Gastroesophageal sphincter (tissue), 4 donors: ENCODE measurements around the gene CEMIP. TPM values are rescaled to one million over a fixed set of nuclear protein-coding genes. Genes with fewer than 3 reads are reported as not detected.

Source experiments
- ATAC-seq: fragments of 150-250 bp; one replicate; pipeline ENCODE4 v1.9.1; 2016; ENCODE audit warnings: mild to moderate bottlenecking, moderate library complexity
- H3K27ac ChIP-seq, 4 donors: fragments of 200-600 bp; sonication (generic) in 3 of 4; 1 replicate in 3 of 4; 2 replicates in 1 of 4; pipeline ENCODE4 v1.5.1; 2016 to 2019
- H3K27me3 ChIP-seq: fragments of 200-600 bp; sonication (generic); one replicate; pipeline ENCODE4 v1.5.1; 2019
- H3K36me3 ChIP-seq, 2 donors: fragments of 200-600 bp; sonication (generic); one replicate each; pipeline ENCODE4 v1.5.1; 2019; ENCODE audit warnings: control low read depth in 1 of 2
- H3K4me1 ChIP-seq, 3 donors: fragments of 200-600 bp; sonication (generic); 1 replicate in 2 of 3; 2 replicates in 1 of 3; pipeline ENCODE4 v1.5.1; 2016 to 2019; ENCODE audit warnings: control low read depth in 2 of 3
- H3K4me3 ChIP-seq, 2 donors: fragments of 200-600 bp; sonication (generic); one replicate each; pipeline ENCODE4 v1.5.1; 2019; ENCODE audit warnings: mild to moderate bottlenecking in 1 of 2, moderate library complexity in 1 of 2
- H3K9me3 ChIP-seq, 3 donors: fragments of 200-600 bp; sonication (generic); one replicate each; pipeline ENCODE4 v1.5.1; 2017 to 2019; ENCODE audit warnings: control low read depth in 2 of 3
- EP300 ChIP-seq: sonication (generic); formaldehyde crosslinking; IDR thresholded peaks from one replicate; pipeline ENCODE4 v1.6.1; 2017; ENCODE audit warnings: antibody characterized with exemption, mild to moderate bottlenecking
- POLR2A ChIP-seq, 2 donors: fragments of 450-650 bp; IDR thresholded peaks; one replicate each; pipeline ENCODE4 v1.6.1; 2017; ENCODE audit warnings: antibody characterized with exemption in 2 of 2, mild to moderate bottlenecking in 2 of 2, moderate library complexity in 1 of 2
- POLR2AphosphoS5 ChIP-seq: sonication (generic); formaldehyde crosslinking; IDR thresholded peaks from one replicate; pipeline ENCODE4 v1.6.1; 2017; ENCODE audit warnings: antibody characterized with exemption
- WGBS, 2 donors: methylation state at CpG; one replicate each; pipeline ENCODE4 v1.1.5; 2018; ENCODE audit warnings: low coverage in 1 of 2; 5-methylcytosine and 5-hydroxymethylcytosine counted together
- total RNA-seq, 4 donors: library from RNA; depleted of rRNA; stranded (reverse); fragments of >200 nt; gene quantifications; one replicate each; pipeline ENCODE4 v1.1.0, GENCODE V29; 2016
- TF ChIP-seq, protein P1 (sequence below), 4 experiments: fragments of 200-600 bp in 2 of 4; fragments of 450-650 bp in 2 of 4; sonication (generic) in 1 of 4; IDR thresholded peaks; one replicate each; pipeline ENCODE4 v1.5.1; 2017 to 2019; ENCODE audit warnings: antibody characterized with exemption in 4 of 4, mild to moderate bottlenecking in 2 of 4, moderate library complexity in 2 of 4

CEMIP gene
- total RNA-seq, 4 donors from 2014 or later: 0.35 to 0.54 TPM; not detected in 2

DNA sequence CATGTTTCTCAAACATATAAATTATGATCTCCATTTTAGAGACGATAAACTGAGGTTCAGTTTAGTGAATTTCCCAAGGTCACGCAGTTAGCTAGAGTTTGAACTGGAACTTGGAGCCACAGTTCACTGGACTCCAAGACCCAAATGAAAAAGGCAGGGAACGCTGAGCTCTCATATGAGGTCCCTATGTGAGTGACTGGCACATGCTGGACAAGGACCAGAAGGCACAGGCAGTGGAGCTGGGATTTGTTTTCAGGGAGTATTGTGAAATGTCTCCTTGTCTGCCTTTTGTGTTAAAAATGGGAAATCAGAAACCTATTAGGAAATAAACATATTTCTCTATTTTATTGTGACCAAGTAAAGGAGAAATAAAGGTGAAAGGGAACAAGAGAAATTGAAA, 147.0 kb downstream of the CEMIP start:
- Histone ChIP-seq H3K4me1 (no peaks in the 10 kb centered on the region), H3K36me3 (peaks cover 0 to 26% of the 10 kb centered on the region in 2 donors), H3K4me3 (no peak overlapping the region), H3K27me3 (no peaks in the 10 kb centered on the region), H3K27ac (no peak overlapping the region), H3K9me3 (no peaks in the 10 kb centered on the region)
- TF ChIP-seq POLR2AphosphoS5 (no peak), POLR2A (IDR thresholded peaks at IDR 0.05) (no peak), EP300 (no peak)
- TF ChIP-seq, protein P1, sequence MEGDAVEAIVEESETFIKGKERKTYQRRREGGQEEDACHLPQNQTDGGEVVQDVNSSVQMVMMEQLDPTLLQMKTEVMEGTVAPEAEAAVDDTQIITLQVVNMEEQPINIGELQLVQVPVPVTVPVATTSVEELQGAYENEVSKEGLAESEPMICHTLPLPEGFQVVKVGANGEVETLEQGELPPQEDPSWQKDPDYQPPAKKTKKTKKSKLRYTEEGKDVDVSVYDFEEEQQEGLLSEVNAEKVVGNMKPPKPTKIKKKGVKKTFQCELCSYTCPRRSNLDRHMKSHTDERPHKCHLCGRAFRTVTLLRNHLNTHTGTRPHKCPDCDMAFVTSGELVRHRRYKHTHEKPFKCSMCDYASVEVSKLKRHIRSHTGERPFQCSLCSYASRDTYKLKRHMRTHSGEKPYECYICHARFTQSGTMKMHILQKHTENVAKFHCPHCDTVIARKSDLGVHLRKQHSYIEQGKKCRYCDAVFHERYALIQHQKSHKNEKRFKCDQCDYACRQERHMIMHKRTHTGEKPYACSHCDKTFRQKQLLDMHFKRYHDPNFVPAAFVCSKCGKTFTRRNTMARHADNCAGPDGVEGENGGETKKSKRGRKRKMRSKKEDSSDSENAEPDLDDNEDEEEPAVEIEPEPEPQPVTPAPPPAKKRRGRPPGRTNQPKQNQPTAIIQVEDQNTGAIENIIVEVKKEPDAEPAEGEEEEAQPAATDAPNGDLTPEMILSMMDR (IDR thresholded peaks at IDR 0.05): no peak
- ATAC-seq: no peak
- 80 to 96% methylated on average over 1 to 3 of the region's 3 CpGs for WGBS, 2 donors

DNA sequence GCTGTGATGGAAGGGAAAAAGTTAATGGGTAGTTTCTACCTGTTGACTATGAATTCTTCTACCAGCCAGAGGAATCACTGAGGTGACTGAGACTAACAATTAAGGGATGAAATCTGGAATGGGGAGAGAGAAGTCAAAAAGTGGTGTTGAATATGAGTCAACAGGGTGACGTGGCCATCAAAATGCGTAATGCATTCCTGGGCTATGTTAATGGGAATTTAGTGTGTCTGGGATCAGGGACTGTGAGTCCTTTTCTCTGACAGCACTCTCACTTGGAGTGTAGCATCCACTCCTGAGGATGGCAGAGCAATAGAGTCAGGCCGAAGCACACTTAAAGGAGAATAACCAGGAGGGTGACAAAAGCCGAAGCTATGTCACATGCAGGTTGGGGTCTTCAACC, 150.1 kb downstream of the CEMIP start:
- Histone ChIP-seq H3K9me3 (no peaks in the 10 kb centered on the region), H3K27me3 (no peaks in the 10 kb centered on the region), H3K27ac (no peak overlapping the region), H3K4me3 (no peak overlapping the region), H3K36me3 (peaks cover 0 to 5% of the 10 kb centered on the region in 2 donors), H3K4me1 (peaks cover 0 to 21% (median 9%) of the 10 kb centered on the region in 3 donors)
- no peak for ATAC-seq
- 90% methylated on average over 2 of the region's 4 CpGs; no CpG with 5 or more reads in 1 of the 2 donors for WGBS, 2 donors
- TF ChIP-seq EP300 (no peak), POLR2A (IDR thresholded peaks at IDR 0.05) (no peak)
- TF ChIP-seq, protein P1 (IDR thresholded peaks at IDR 0.05): no peak

DNA sequence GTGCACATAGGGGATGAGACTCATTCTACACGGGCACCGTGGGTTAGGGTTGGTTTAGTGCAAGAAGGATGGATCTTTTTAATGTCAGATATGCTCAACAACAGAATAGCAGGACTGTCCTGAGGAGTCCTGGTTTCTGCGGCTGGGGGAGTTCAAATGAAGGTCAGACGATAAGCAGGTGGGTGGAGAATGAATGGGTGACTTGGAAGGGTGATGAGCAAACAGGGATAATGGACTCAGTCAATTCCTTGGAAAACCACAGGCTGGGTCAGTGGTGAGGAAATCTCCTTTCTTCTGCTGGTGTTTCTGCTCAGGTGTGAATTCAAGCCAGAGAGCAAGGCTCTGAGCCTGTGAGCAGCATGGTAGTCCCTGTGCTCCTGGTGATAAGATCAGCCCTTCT, 150.5 kb downstream of the CEMIP start:
- Histone ChIP-seq H3K27ac (no peak overlapping the region), H3K4me1 (peaks cover 0 to 21% (median 9%) of the 10 kb centered on the region in 3 donors), H3K4me3 (no peak overlapping the region), H3K27me3 (no peaks in the 10 kb centered on the region), H3K9me3 (no peaks in the 10 kb centered on the region), H3K36me3 (peaks cover 0 to 5% of the 10 kb centered on the region in 2 donors)
- WGBS, 2 donors: 72 to 85% methylated on average over 4 of the region's 4 CpGs
- TF ChIP-seq, protein P1 (IDR thresholded peaks at IDR 0.05): no peak
- TF ChIP-seq POLR2AphosphoS5 (no peak), EP300 (no peak), POLR2A (IDR thresholded peaks at IDR 0.05) (no peak)
- no peak for ATAC-seq

DNA sequence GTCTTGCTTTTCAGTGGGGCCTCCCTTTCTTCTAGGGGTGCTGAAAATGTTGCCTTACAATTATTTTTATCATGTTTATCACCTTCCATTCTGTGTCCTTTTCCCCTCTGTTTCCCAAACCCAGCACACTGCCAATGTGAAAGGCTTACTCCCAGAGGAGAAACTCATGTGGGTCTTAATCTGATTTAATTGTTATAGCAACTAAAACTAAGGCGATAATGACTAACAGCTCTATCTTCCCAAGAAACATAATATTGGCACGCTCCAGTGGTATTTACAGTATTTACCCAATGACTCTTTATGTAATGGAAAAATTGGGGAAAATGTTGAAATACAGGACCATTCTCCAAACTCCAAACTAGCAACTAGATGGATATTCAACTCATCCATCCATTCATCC, 152.0 kb downstream of the CEMIP start:
- Histone ChIP-seq H3K27me3 (no peaks in the 10 kb centered on the region), H3K36me3 (no peaks in the 10 kb centered on the region), H3K27ac (no peak overlapping the region), H3K4me3 (no peak overlapping the region), H3K9me3 (no peaks in the 10 kb centered on the region), H3K4me1 (peaks cover 0 to 26% (median 9%) of the 10 kb centered on the region in 3 donors)
- 68 to 87% methylated on average over 2 of the region's 2 CpGs for WGBS, 2 donors
- no peak for TF ChIP-seq POLR2A (IDR thresholded peaks at IDR 0.05)
- TF ChIP-seq EP300: no peak
- no peak for TF ChIP-seq POLR2AphosphoS5
- TF ChIP-seq, protein P1 (IDR thresholded peaks at IDR 0.05): no peak
- ATAC-seq: no peak

DNA sequence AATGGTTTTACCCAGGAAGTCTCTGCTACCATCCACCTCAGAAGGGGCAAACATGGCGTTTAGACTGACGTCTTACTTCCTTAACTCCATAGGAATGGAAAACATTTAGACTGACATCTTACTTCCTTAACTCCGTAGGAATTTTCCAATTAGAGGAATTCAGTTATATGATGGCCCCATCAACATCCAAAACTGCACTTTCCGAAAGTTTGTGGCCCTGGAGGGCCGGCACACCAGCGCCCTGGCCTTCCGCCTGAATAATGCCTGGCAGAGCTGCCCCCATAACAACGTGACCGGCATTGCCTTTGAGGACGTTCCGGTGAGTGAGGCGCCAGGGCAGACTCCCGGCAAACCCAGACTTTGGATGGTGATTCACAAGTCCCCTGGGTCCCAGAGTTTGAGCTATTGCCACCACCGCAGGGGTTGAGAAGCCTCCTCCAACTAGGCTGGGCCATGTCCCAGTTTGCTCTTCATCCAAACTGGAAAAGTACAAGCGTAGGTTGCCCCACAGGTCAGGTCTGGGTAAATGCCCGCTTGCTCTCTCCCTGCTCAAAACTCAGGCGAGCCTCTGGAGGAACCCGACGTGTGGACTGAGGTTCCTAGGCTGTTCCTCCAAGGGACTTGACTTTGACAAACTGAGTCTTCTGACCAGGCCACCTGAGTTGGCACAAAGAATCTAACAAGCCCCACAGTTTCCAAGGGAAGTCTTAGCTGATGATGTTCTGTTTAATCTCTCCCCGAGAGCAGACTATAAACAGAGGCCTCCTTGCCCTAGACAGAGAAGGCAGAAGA, 152.7 kb downstream of the CEMIP start:
- Histone ChIP-seq H3K4me1 (peaks cover 0 to 26% (median 9%) of the 10 kb centered on the region in 3 donors), H3K27ac (peak overlapping the region in 3 of 4 donors; percentile 27 to 77 (median 65)), H3K9me3 (no peaks in the 10 kb centered on the region), H3K4me3 (no peak overlapping the region), H3K36me3 (peaks cover 0 to 6% of the 10 kb centered on the region in 2 donors), H3K27me3 (no peaks in the 10 kb centered on the region)
- peak; percentile 23 for ATAC-seq
- TF ChIP-seq POLR2AphosphoS5 (peak; percentile 45), EP300 (no peak)
- WGBS, 2 donors: 33 to 85% methylated on average over 4 to 11 of the region's 20 CpGs
